ENCODE results near the gene RABGAP1L. TPM values are rescaled to one million over a fixed set of nuclear protein-coding genes. Genes with fewer than 3 reads are reported as not detected.
"Not testable (repeated sequence)": the region's sequence is repeated elsewhere in the genome, so short reads cannot be mapped to it uniquely, and the experiment has no call there.

Gene RABGAP1L
- total RNA-seq, 6 donors from 2014 or later, result 41.3 to 229 (median 85.3) TPM

DNA sequence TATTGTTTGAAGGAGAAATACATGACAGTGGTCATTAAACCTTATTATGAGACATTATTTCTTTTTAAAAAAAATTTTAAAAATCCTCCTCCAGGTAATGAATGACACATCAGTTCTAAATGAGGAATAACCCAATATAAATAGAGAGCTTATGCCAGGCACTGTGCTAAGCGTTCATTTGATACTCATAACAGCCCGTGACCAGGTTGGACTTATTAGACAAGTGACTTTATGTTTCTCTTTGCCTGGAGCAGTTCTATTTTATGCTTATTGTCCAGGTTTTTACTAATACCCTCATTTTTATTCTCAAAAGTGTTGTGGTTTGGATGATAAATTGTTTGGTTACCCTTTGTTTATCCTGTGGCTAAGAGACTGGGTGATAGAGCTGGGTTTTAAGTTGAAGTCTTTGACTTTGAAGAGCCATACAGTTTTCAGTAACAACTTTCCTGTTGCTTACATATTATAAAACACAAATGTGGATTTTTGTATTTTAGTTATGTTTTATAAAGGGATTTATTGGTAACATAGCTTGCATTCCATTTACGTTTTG is 84.2 kb downstream of the RABGAP1L start:
- no peaks in the 10 kb centered on the region for H3K4me1 ChIP-seq
- WGBS, 2 donors, result 65 to 93% methylated on average over 3 of the region's 3 CpGs
- H3K9me3 ChIP-seq, result no peaks in the 10 kb centered on the region
- H3K36me3 ChIP-seq, result peaks cover 0 to 30% (median 10%) of the 10 kb centered on the region in 4 donors
- no peak overlapping the region for H3K4me3 ChIP-seq
- ATAC-seq (ENCODE audit: low FRiP score in 2 of 2) (no peak), DNase-seq (no peak)
- TF ChIP-seq POLR2AphosphoS5 (IDR thresholded peaks at IDR 0.05) (no peak), EP300 (IDR thresholded peaks at IDR 0.05) (no peak), POLR2A (IDR thresholded peaks at IDR 0.05) (no peak)
- TF ChIP-seq, protein P1, sequence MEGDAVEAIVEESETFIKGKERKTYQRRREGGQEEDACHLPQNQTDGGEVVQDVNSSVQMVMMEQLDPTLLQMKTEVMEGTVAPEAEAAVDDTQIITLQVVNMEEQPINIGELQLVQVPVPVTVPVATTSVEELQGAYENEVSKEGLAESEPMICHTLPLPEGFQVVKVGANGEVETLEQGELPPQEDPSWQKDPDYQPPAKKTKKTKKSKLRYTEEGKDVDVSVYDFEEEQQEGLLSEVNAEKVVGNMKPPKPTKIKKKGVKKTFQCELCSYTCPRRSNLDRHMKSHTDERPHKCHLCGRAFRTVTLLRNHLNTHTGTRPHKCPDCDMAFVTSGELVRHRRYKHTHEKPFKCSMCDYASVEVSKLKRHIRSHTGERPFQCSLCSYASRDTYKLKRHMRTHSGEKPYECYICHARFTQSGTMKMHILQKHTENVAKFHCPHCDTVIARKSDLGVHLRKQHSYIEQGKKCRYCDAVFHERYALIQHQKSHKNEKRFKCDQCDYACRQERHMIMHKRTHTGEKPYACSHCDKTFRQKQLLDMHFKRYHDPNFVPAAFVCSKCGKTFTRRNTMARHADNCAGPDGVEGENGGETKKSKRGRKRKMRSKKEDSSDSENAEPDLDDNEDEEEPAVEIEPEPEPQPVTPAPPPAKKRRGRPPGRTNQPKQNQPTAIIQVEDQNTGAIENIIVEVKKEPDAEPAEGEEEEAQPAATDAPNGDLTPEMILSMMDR (IDR thresholded peaks at IDR 0.05), result no peak
- H3K27ac ChIP-seq, result no peak overlapping the region
- H3K27me3 ChIP-seq, result no peaks in the 10 kb centered on the region

GRCh38 chr1:174244017-174244416 is 84.7 kb downstream of the RABGAP1L start:
- WGBS, 2 donors, result 74 to 76% methylated on average over 5 of the region's 5 CpGs
- Histone ChIP-seq H3K27ac (no peak overlapping the region), H3K27me3 (no peaks in the 10 kb centered on the region), H3K9me3 (no peaks in the 10 kb centered on the region), H3K36me3 (peaks cover 0 to 30% (median 10%) of the 10 kb centered on the region in 4 donors), H3K4me3 (no peak overlapping the region), H3K4me1 (no peaks in the 10 kb centered on the region)
- ATAC-seq (ENCODE audit: low FRiP score in 2 of 2), result no peak
- no peak for DNase-seq
- no peak for TF ChIP-seq POLR2A (IDR thresholded peaks at IDR 0.05)
- TF ChIP-seq POLR2AphosphoS5 (IDR thresholded peaks at IDR 0.05), result no peak
- TF ChIP-seq EP300 (IDR thresholded peaks at IDR 0.05), result no peak
- TF ChIP-seq, protein P1 (IDR thresholded peaks at IDR 0.05), result no peak

DNA sequence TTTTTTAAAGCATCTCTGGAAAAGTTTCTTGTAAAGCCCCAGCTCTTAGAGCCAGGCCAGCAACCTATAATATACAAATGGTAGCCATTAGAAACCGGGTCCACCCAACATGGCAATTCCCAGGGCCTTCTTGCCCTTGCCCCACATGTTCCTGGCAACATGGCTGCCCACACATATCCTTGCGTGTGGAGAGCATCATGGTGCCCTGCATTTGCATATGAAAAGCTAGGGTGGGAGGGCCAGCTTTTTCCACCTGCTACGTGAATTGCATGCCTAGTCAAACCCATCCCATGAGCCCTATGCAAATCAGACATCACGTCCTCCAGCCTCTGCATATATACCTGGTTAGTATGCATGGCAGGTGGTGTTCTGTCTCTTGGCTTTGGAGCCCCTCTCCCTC is 88.2 kb downstream of the RABGAP1L start:
- Histone ChIP-seq H3K27me3 (no peaks in the 10 kb centered on the region), H3K4me3 (no peak overlapping the region), H3K36me3 (peaks cover 0 to 26% (median 10%) of the 10 kb centered on the region in 4 donors), H3K4me1 (no peaks in the 10 kb centered on the region), H3K27ac (no peak overlapping the region), H3K9me3 (no peaks in the 10 kb centered on the region)
- WGBS, 2 donors, result 95 to 100% methylated on average over 4 of the region's 4 CpGs
- TF ChIP-seq EP300 (IDR thresholded peaks at IDR 0.05) (no peak), POLR2AphosphoS5 (IDR thresholded peaks at IDR 0.05) (no peak)
- TF ChIP-seq, protein P1 (IDR thresholded peaks at IDR 0.05), result no peak
- DNase-seq (no peak), ATAC-seq (ENCODE audit: low FRiP score in 2 of 2) (no peak)

DNA sequence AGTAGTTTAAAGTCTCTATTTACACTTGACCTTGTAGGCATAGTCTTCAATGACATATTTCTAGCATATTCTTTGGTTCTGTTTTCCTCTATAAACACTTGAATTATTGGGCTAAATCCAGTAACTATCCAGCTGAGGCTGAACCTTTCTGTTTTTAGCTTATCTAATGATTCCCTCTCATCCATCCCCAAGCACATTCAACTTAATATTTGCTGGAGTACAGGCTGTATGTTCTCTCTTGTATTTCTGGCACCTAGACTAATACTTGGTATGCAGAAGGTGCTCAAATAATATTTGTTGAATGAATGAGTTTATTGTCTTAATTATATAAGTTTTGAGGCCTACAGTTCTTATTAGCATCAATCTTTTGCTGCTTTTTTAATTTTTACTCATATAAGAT is 88.7 kb downstream of the RABGAP1L start:
- no peaks in the 10 kb centered on the region for H3K9me3 ChIP-seq
- no peak for ATAC-seq (ENCODE audit: low FRiP score in 2 of 2)
- H3K4me1 ChIP-seq, result no peaks in the 10 kb centered on the region
- no peak overlapping the region for H3K4me3 ChIP-seq
- no peak for DNase-seq
- no peak overlapping the region for H3K27ac ChIP-seq
- H3K27me3 ChIP-seq, result no peaks in the 10 kb centered on the region
- no peak for TF ChIP-seq POLR2A (IDR thresholded peaks at IDR 0.05)
- TF ChIP-seq, protein P1 (IDR thresholded peaks at IDR 0.05), result no peak
- no peak for TF ChIP-seq EP300 (IDR thresholded peaks at IDR 0.05)
- H3K36me3 ChIP-seq, result peaks cover 0 to 22% (median 10%) of the 10 kb centered on the region in 4 donors

DNA sequence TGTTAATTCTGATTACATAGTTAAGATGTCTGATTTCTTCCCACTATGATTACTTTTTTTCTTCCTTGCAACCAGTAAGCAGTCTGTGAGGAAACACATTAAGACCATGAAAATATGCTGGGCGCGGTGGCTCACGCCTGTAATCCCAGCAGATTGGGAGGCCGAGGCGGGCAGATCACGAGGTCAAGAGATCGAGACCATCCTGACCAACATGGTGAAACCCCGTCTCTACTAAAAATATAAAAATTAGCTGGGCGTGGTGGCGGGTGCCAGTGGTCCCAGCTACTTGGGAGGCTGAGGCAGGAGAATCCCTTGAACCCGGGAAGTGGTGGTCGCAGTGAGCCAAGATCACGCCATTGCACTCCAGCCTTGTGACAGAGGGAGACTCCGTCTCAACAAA is 97.1 kb downstream of the RABGAP1L start:
- WGBS, 2 donors, result 93 to 96% methylated on average over 14 of the region's 14 CpGs
- H3K9me3 ChIP-seq; H3K27ac ChIP-seq; DNase-seq; H3K4me1 ChIP-seq; H3K4me3 ChIP-seq; H3K36me3 ChIP-seq; ATAC-seq (ENCODE audit: low FRiP score in 2 of 2); H3K27me3 ChIP-seq: not testable (repeated sequence)
